Body of pancreas (tissue), 4 donors: Measurements from ENCODE around the gene MIR17HG. TPM values are rescaled to one million over a fixed set of nuclear protein-coding genes. Genes with fewer than 3 reads are reported as not detected.

Source experiments
- ATAC-seq: fragments of 150-250 bp; one replicate; pipeline ENCODE4 v1.9.1; 2016
- DNase-seq, 4 donors: peaks; one replicate each; pipeline ENCODE4 v3.0.0-alpha.2; 2019
- H3K27ac ChIP-seq, 4 donors: fragments of 200-600 bp; sonication (generic); 1 replicate in 3 of 4; 2 replicates in 1 of 4; pipeline versions ENCODE4 v1.5.1 to v1.6.1; 2016 to 2019; ENCODE audit warnings: mild to moderate bottlenecking in 1 of 4, mixed read lengths in 1 of 4, moderate library complexity in 1 of 4
- H3K27me3 ChIP-seq, 2 donors: fragments of 200-600 bp; sonication (generic); one replicate each; pipeline ENCODE4 v1.6.0; 2016; ENCODE audit warnings: mild to moderate bottlenecking in 1 of 2
- H3K36me3 ChIP-seq, 2 donors: fragments of 200-600 bp; sonication (generic); replicated peaks in 1 of 2; 2 replicates each; pipeline ENCODE4 v1.5.1; 2016; ENCODE audit warnings: low read depth in 2 of 2; ENCODE audit not compliant: insufficient read depth in 1 of 2
- H3K4me1 ChIP-seq: fragments of 200-600 bp; sonication (generic); one replicate; pipeline ENCODE4 v1.6.0; 2016
- H3K4me3 ChIP-seq, 2 donors: fragments of 200-600 bp; sonication (generic); 1 replicate in 1 of 2; 2 replicates in 1 of 2; pipeline ENCODE4 v1.5.1; 2016 to 2019
- H3K9me3 ChIP-seq, 3 donors: fragments of 200-600 bp; sonication (generic); 1 replicate in 2 of 3; 2 replicates in 1 of 3; pipeline ENCODE4 v1.5.1; 2016
- POLR2A ChIP-seq, 3 donors: fragments of 450-650 bp; IDR thresholded peaks; one replicate each; pipeline ENCODE4 v1.6.1; 2016; ENCODE audit warnings: antibody characterized with exemption in 3 of 3, mild to moderate bottlenecking in 2 of 3
- WGBS, 2 donors: methylation state at CpG; one replicate each; pipeline ENCODE4 v1.1.5; 2017; 5-methylcytosine and 5-hydroxymethylcytosine counted together
- intact Hi-C: fragments of 100-400 bp; cut with DNase I; formaldehyde crosslinking; loops from one replicate; pipeline ENCODE4 v1.15.1; 2023
- total RNA-seq, 2 donors: library from RNA; depleted of rRNA; stranded (reverse); fragments of >200 nt; gene quantifications; one replicate each; pipeline ENCODE4 v1.1.0, GENCODE V29; 2016
- TF ChIP-seq, protein P1 (sequence below), 7 experiments: fragments of 450-650 bp in 4 of 7; fragments of 200-600 bp in 3 of 7; sonication (generic) in 3 of 7; IDR thresholded peaks; one replicate each; pipeline ENCODE4 v1.5.1; 2016 to 2019; ENCODE audit warnings: antibody characterized with exemption in 7 of 7

Gene MIR17HG
- total RNA-seq, 2 donors from 2014 or later, result 7.5 to 9.6 TPM

DNA sequence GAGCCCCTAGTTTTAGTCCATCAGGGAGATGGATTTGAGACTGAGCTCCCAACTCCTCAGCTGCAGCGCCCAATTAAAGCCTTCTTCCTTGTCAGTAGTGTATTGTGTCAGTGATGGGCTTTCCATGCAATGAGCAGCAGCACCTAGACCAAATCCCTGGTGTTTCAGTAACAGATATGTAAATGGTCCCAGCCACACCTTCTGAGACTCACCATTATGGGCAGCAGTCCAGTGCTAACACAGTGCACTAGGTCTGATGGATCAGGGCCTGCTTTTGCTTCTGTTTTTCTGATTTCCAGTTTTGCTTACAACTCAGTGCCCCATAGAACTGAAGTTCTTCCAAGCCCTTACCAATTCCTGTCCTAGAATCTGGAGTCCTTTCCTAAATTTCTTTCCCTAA, 41.8 kb upstream of the MIR17HG start:
- Histone ChIP-seq H3K27ac (no peak overlapping the region), H3K4me3 (no peak overlapping the region), H3K36me3 (no peaks in the 10 kb centered on the region), H3K27me3 (no peaks in the 10 kb centered on the region), H3K9me3 (no peaks in the 10 kb centered on the region), H3K4me1 (no peaks in the 10 kb centered on the region)
- intact Hi-C loops, result no loop called here
- no peak for ATAC-seq
- 80 to 92% methylated on average over 1 of the region's 1 CpG for WGBS, 2 donors
- no peak for DNase-seq
- TF ChIP-seq POLR2A (IDR thresholded peaks at IDR 0.05), result no peak

GRCh38 chr13:91307887-91308286, 39.6 kb upstream of the MIR17HG start:
- 60% methylated on average over 2 of the region's 2 CpGs for WGBS, 2 donors
- DNase-seq, result no peak

GRCh38 chr13:91308299-91308698, 39.2 kb upstream of the MIR17HG start:
- no peaks in the 10 kb centered on the region for H3K9me3 ChIP-seq
- no peaks in the 10 kb centered on the region for H3K36me3 ChIP-seq
- H3K27me3 ChIP-seq, result no peaks in the 10 kb centered on the region
- TF ChIP-seq, protein P1, sequence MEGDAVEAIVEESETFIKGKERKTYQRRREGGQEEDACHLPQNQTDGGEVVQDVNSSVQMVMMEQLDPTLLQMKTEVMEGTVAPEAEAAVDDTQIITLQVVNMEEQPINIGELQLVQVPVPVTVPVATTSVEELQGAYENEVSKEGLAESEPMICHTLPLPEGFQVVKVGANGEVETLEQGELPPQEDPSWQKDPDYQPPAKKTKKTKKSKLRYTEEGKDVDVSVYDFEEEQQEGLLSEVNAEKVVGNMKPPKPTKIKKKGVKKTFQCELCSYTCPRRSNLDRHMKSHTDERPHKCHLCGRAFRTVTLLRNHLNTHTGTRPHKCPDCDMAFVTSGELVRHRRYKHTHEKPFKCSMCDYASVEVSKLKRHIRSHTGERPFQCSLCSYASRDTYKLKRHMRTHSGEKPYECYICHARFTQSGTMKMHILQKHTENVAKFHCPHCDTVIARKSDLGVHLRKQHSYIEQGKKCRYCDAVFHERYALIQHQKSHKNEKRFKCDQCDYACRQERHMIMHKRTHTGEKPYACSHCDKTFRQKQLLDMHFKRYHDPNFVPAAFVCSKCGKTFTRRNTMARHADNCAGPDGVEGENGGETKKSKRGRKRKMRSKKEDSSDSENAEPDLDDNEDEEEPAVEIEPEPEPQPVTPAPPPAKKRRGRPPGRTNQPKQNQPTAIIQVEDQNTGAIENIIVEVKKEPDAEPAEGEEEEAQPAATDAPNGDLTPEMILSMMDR (IDR thresholded peaks at IDR 0.05), result no peak
- no peak for TF ChIP-seq POLR2A (IDR thresholded peaks at IDR 0.05)
- DNase-seq (no peak), ATAC-seq (no peak)
- H3K27ac ChIP-seq, result no peak overlapping the region
- no peaks in the 10 kb centered on the region for H3K4me1 ChIP-seq
- WGBS, 2 donors, result 40 to 46% methylated on average over 2 of the region's 2 CpGs
- intact Hi-C loops, result no loop called here
- no peak overlapping the region for H3K4me3 ChIP-seq

More at GRCh38 chr13:91307887-91308286, 39.6 kb upstream of the MIR17HG start:
- Histone ChIP-seq H3K36me3 (no peaks in the 10 kb centered on the region), H3K9me3 (no peaks in the 10 kb centered on the region), H3K27me3 (no peaks in the 10 kb centered on the region), H3K4me3 (no peak overlapping the region), H3K4me1 (no peaks in the 10 kb centered on the region), H3K27ac (no peak overlapping the region)
- intact Hi-C loops, result no loop called here
- TF ChIP-seq, protein P1 (IDR thresholded peaks at IDR 0.05), result no peak
- no peak for TF ChIP-seq POLR2A (IDR thresholded peaks at IDR 0.05)
- ATAC-seq, result no peak

DNA sequence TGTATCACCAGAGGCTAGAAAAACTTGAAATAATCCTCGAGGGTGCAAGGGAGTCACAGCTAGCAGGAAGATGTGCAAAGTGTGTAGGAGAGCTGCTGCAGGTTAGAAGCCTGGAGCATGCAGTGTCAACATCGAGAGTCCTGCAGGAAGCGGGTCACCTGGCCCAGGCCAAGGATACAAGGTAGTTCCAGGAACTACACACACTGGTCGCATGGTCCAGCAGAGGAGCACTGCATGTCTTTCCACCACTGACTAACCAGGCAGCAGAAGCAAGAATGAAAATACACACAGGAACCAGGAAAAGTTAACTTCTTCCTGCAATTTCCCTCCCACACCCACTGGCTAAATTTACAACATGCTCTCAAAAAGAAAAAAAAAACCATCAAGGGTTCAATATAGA, 36.0 kb upstream of the MIR17HG start:
- Histone ChIP-seq H3K9me3 (no peaks in the 10 kb centered on the region), H3K27me3 (peaks cover 0 to 6% of the 10 kb centered on the region in 2 donors), H3K4me3 (no peak overlapping the region), H3K27ac (no peak overlapping the region), H3K4me1 (no peaks in the 10 kb centered on the region), H3K36me3 (no peaks in the 10 kb centered on the region)
- TF ChIP-seq POLR2A (IDR thresholded peaks at IDR 0.05), result no peak
- TF ChIP-seq, protein P1 (IDR thresholded peaks at IDR 0.05), result no peak
- 62 to 63% methylated on average over 4 of the region's 4 CpGs for WGBS, 2 donors
- DNase-seq (no peak), ATAC-seq (no peak)
- intact Hi-C loops, result no loop called here

DNA sequence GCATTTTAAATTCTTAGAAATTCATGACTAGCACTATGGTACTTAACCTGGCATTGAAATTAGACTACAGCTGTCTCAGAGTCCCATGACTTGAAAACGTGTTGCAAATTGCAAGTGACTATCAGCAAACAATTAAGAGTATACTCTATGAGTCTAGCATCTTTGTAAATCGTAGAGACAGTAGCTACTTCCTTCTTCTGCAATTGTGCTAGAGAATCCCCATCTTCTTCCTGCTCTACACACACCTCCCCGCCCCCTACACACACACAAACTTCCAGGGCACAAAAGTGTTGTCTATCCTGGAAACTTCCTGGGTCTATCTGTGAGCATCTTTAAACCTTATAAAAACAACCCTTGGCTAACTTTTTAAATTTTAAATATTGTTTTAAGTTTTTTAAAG, 35.2 kb upstream of the MIR17HG start:
- Histone ChIP-seq H3K36me3 (no peaks in the 10 kb centered on the region), H3K27me3 (peaks cover 0 to 6% of the 10 kb centered on the region in 2 donors), H3K27ac (no peak overlapping the region), H3K4me1 (no peaks in the 10 kb centered on the region), H3K9me3 (no peaks in the 10 kb centered on the region), H3K4me3 (no peak overlapping the region)
- no peak for TF ChIP-seq POLR2A (IDR thresholded peaks at IDR 0.05)
- TF ChIP-seq, protein P1 (IDR thresholded peaks at IDR 0.05), result no peak
- no peak for DNase-seq
- 30 to 32% methylated on average over 3 of the region's 3 CpGs for WGBS, 2 donors
- no peak for ATAC-seq
- intact Hi-C loops, result no loop called here
